NB4 (cell line): Measurements from ENCODE around the gene INHBC.

ENCODE experiments used
- CTCF ChIP-seq: IDR thresholded peaks from one replicate; pipeline ENCODE4 v1.5.1; 2012; ENCODE audit warnings: low read depth, low read length
- MAX ChIP-seq: IDR thresholded peaks from 2 replicates; pipeline ENCODE4 v1.6.1; 2011; ENCODE audit warnings: low read depth, low read length
- MYC ChIP-seq: IDR thresholded peaks from 2 replicates; pipeline ENCODE4 v1.6.1; 2011; ENCODE audit warnings: low read depth, low read length

GRCh38 chr12:57439762-57440266 is 5.2 kb downstream of the INHBC start:
- TF ChIP-seq CTCF = no peak
- no peak for TF ChIP-seq MAX
- no peak for TF ChIP-seq MYC
